CD4-positive, alpha-beta memory T cell (primary cell): ENCODE measurements around the gene GTF2H1. TPM values are rescaled to one million over a fixed set of nuclear protein-coding genes. Genes with fewer than 3 reads are reported as not detected.

Source experiments
- CTCF ChIA-PET: fragments of 350-600 bp; sonication (Branson Sonifier 250); formaldehyde crosslinking; loops from one replicate; lab custom pipeline; 2021; ENCODE audit warnings: inconsistent platforms; ENCODE audit not compliant: partially characterized antibody; lab: Charles Lee
- POLR2A ChIA-PET: fragments of 350-600 bp; sonication (Branson Sonifier 250); formaldehyde crosslinking; loops from one replicate; lab custom pipeline; 2021; ENCODE audit not compliant: partially characterized antibody; lab: Charles Lee
- DNase-seq, 5 donors: peaks; one replicate each; pipeline versions ENCODE4 v3.0.0 to v3.0.0-alpha.2; 2020 to 2022; ENCODE audit warnings: mixed read lengths in 1 of 5
- H3K27ac ChIP-seq: one replicate; pipeline ENCODE4 v1.7.0; 2013; ENCODE audit warnings: low read depth, low read length
- H3K27me3 ChIP-seq: 2 replicates; pipeline ENCODE4 v1.7.0; 2013; ENCODE audit warnings: mild to moderate bottlenecking, low read length, moderate library complexity; ENCODE audit not compliant: insufficient read depth
- H3K36me3 ChIP-seq: 2 replicates; pipeline ENCODE4 v1.7.0; 2013; ENCODE audit warnings: mild to moderate bottlenecking, low read length, moderate library complexity; ENCODE audit not compliant: insufficient read depth
- H3K4me1 ChIP-seq: 2 replicates; pipeline ENCODE4 v1.7.0; 2013; ENCODE audit warnings: mild to moderate bottlenecking, low read length, moderate library complexity; ENCODE audit not compliant: insufficient read depth
- H3K4me3 ChIP-seq, 2 donors: one replicate each; pipeline ENCODE4 v1.7.0; 2013; ENCODE audit warnings: low read length in 2 of 2, mild to moderate bottlenecking in 1 of 2
- H3K9me3 ChIP-seq, 2 donors: one replicate each; pipeline ENCODE4 v1.7.0; 2013; ENCODE audit warnings: low read length in 2 of 2, control low read depth in 1 of 2; ENCODE audit not compliant: control insufficient read depth in 1 of 2
- H3K27ac Mint-ChIP-seq, 7 donors: one replicate each; pipeline ENCODE4 v1.8.0; 2020 to 2021; ENCODE audit warnings: mixed read lengths in 7 of 7, mild to moderate bottlenecking in 6 of 7, inconsistent platforms in 3 of 7, moderate library complexity in 3 of 7
- H3K27me3 Mint-ChIP-seq, 2 donors: one replicate each; pipeline ENCODE4 v1.8.0; 2020 to 2021; ENCODE audit warnings: mixed read lengths in 2 of 2
- H3K36me3 Mint-ChIP-seq, 2 donors: one replicate each; pipeline ENCODE4 v1.8.0; 2020 to 2021; ENCODE audit warnings: mixed read lengths in 2 of 2, inconsistent platforms in 1 of 2, mild to moderate bottlenecking in 1 of 2
- H3K4me1 Mint-ChIP-seq, 4 donors: one replicate each; pipeline ENCODE4 v1.8.0; 2020 to 2021; ENCODE audit warnings: mixed read lengths in 4 of 4, mild to moderate bottlenecking in 1 of 4
- H3K4me3 Mint-ChIP-seq, 8 donors: one replicate each; pipeline ENCODE4 v1.8.0; 2020 to 2021; ENCODE audit warnings: mixed read lengths in 8 of 8, mild to moderate bottlenecking in 7 of 8, moderate library complexity in 6 of 8, inconsistent platforms in 3 of 8
- H3K9me3 Mint-ChIP-seq, 8 donors: one replicate each; pipeline ENCODE4 v1.8.0; 2020 to 2021; ENCODE audit warnings: mixed read lengths in 8 of 8, mild to moderate bottlenecking in 5 of 8, inconsistent platforms in 3 of 8, moderate library complexity in 1 of 8
- intact Hi-C: fragments of 100-400 bp; cut with micrococcal nuclease; formaldehyde crosslinking; loops from one replicate; pipeline ENCODE4 v1.15.1; 2023
- polyA plus RNA-seq, 2 donors: library from polyadenylated mRNA; unstranded; fragments of 300-500 nt; fragmentation: Illumina TruSeq; gene quantifications; one replicate each; pipeline ENCODE4 v1.2.3, GENCODE V29; 2021
- total RNA-seq, 2 experiments: library from RNA; stranded (reverse); gene quantifications; one replicate each; pipeline ENCODE4 v1.2.3, GENCODE V29; 2021

GTF2H1 gene
- total and polyA plus RNA-seq, 4 experiments from 2014 or later = 31.8 to 61.6 (median 50.8) TPM

GRCh38 chr11:18324381-18324780 lies 2.0 kb downstream of the GTF2H1 start:
- Mint-ChIP-seq H3K9me3 (no peaks in the 10 kb centered on the region), H3K36me3 (peaks cover 11 to 39% of the 10 kb centered on the region in 2 donors), H3K4me1 (peaks cover 47 to 76% (median 64%) of the 10 kb centered on the region in 4 donors), H3K27me3 (no peaks in the 10 kb centered on the region), H3K4me3 (peak overlapping the region; percentile 96 to 99 (median 98)), H3K27ac (peak overlapping the region; percentile 57 to 100 (median 100))
- no peaks in the 10 kb centered on the region for H3K9me3 ChIP-seq
- H3K4me3 ChIP-seq = peak overlapping the region in 1 of 2 donors; percentile 20
- H3K36me3 ChIP-seq = peaks cover 4% of the 10 kb centered on the region
- no peak for DNase-seq
- peaks cover 68% of the 10 kb centered on the region for H3K4me1 ChIP-seq
- H3K27ac ChIP-seq = no peak overlapping the region
- ChIA-PET POLR2A (no interaction called here), CTCF (no interaction called here)
- intact Hi-C loops = loop anchor here (10.0 kb wide), 1 partner anchor 220 kb away; the partner anchor contains the start of gene SAAL1
- H3K27me3 ChIP-seq = no peaks in the 10 kb centered on the region

- peak overlapping the region; percentile 71 for H3K27ac ChIP-seq
- CTCF ChIA-PET = no interaction called here
Observed at GRCh38 chr11:18329196-18329870, 7.0 kb downstream of the GTF2H1 start.

GRCh38 chr11:18330921-18331320 lies 8.6 kb downstream of the GTF2H1 start:
- H3K27ac ChIP-seq = peak overlapping the region; percentile 71
- Mint-ChIP-seq H3K9me3 (no peaks in the 10 kb centered on the region), H3K27ac (peak overlapping the region; percentile 65 to 95 (median 86)), H3K4me1 (peaks cover 49 to 74% (median 64%) of the 10 kb centered on the region in 4 donors), H3K27me3 (no peaks in the 10 kb centered on the region), H3K36me3 (peaks cover 38 to 46% of the 10 kb centered on the region in 2 donors), H3K4me3 (peak overlapping the region; percentile 46 to 76 (median 68))
- intact Hi-C loops = loop anchor here (2.0 kb wide), 1 partner anchor 64 kb away; the partner anchor contains the start of gene LDHA
- H3K9me3 ChIP-seq = no peaks in the 10 kb centered on the region
- H3K36me3 ChIP-seq = peaks cover 25% of the 10 kb centered on the region
- H3K27me3 ChIP-seq = no peaks in the 10 kb centered on the region
- CTCF ChIA-PET = no interaction called here
- peak overlapping the region in 1 of 2 donors; percentile 1 for H3K4me3 ChIP-seq
- no peak for DNase-seq
- H3K4me1 ChIP-seq = peaks cover 73% of the 10 kb centered on the region
- POLR2A ChIA-PET = interaction anchor here (1.0 to 3.8 kb wide), 4 partner anchors 9 to 64 kb away, joined by 4 to 33 read pairs (median 12); partner anchors contain the start of genes GTF2H1, HPS5 and LDHA

More at GRCh38 chr11:18329196-18329870, 7.0 kb downstream of the GTF2H1 start:
- Mint-ChIP-seq H3K4me1 (peaks cover 55 to 76% (median 65%) of the 10 kb centered on the region in 4 donors), H3K27me3 (no peaks in the 10 kb centered on the region), H3K9me3 (no peaks in the 10 kb centered on the region), H3K4me3 (peak overlapping the region in 7 of 8 donors; percentile 4 to 71 (median 18)), H3K36me3 (peaks cover 26 to 44% of the 10 kb centered on the region in 2 donors), H3K27ac (peak overlapping the region; percentile 62 to 95 (median 83))
- intact Hi-C loops = loop anchor here (10.0 kb wide), 1 partner anchor 225 kb away; the partner anchor contains the start of gene SAAL1
- peaks cover 79% of the 10 kb centered on the region for H3K4me1 ChIP-seq
- no peak for DNase-seq
- H3K27me3 ChIP-seq = no peaks in the 10 kb centered on the region
- H3K9me3 ChIP-seq = no peaks in the 10 kb centered on the region
- peaks cover 13% of the 10 kb centered on the region for H3K36me3 ChIP-seq
- H3K4me3 ChIP-seq = no peak overlapping the region
- POLR2A ChIA-PET = no interaction called here

GRCh38 chr11:18332302-18332701 lies 9.9 kb downstream of the GTF2H1 start:
- H3K4me1 Mint-ChIP-seq = peaks cover 43 to 69% (median 60%) of the 10 kb centered on the region in 4 donors
- no peaks in the 10 kb centered on the region for H3K9me3 Mint-ChIP-seq
- CTCF ChIA-PET = interaction anchor here (0.5 kb wide), 1 partner anchor 61 kb away, joined by 4 read pairs; no protein-coding TSS in a partner anchor
- H3K4me3 Mint-ChIP-seq = peak overlapping the region; percentile 62 to 89 (median 79)
- POLR2A ChIA-PET = interaction anchor here (1.6 to 3.8 kb wide), 3 partner anchors 10 to 63 kb away, joined by 12 to 33 read pairs (median 12); partner anchors contain the start of genes GTF2H1, HPS5 and LDHA
- peak overlapping the region; percentile 92 to 95 (median 94) for H3K27ac Mint-ChIP-seq
- intact Hi-C loops = loop anchor here (1.0 kb wide), 1 partner anchor 10 kb away; the partner anchor contains the start of genes GTF2H1 and HPS5
- Histone ChIP-seq H3K4me3 (peak overlapping the region; percentile 11 to 19), H3K27ac (peak overlapping the region; percentile 71), H3K36me3 (peaks cover 31% of the 10 kb centered on the region), H3K4me1 (peaks cover 69% of the 10 kb centered on the region), H3K9me3 (no peaks in the 10 kb centered on the region), H3K27me3 (no peaks in the 10 kb centered on the region)
- peak; percentile 45 to 82 (median 57) for DNase-seq
- H3K36me3 Mint-ChIP-seq = peaks cover 35 to 47% of the 10 kb centered on the region in 2 donors
- no peaks in the 10 kb centered on the region for H3K27me3 Mint-ChIP-seq

- peak; percentile 44 to 70 (median 48) for DNase-seq
- CTCF ChIA-PET = no interaction called here
- Histone ChIP-seq H3K27me3 (no peaks in the 10 kb centered on the region), H3K4me3 (no peak overlapping the region), H3K4me1 (peaks cover 65% of the 10 kb centered on the region), H3K36me3 (peaks cover 32% of the 10 kb centered on the region), H3K27ac (peak overlapping the region; percentile 48), H3K9me3 (no peaks in the 10 kb centered on the region)
- Mint-ChIP-seq H3K4me3 (peak overlapping the region; percentile 57 to 89 (median 76)), H3K4me1 (peaks cover 43 to 69% (median 60%) of the 10 kb centered on the region in 4 donors), H3K36me3 (peaks cover 37 to 49% of the 10 kb centered on the region in 2 donors), H3K27ac (peak overlapping the region; percentile 92 to 96 (median 94)), H3K9me3 (no peaks in the 10 kb centered on the region), H3K27me3 (no peaks in the 10 kb centered on the region)
- POLR2A ChIA-PET = interaction anchor here (1.6 to 3.8 kb wide), 3 partner anchors 11 to 62 kb away, joined by 12 to 33 read pairs (median 12); partner anchors contain the start of genes GTF2H1, HPS5 and LDHA
- intact Hi-C loops = loop anchor here (1.0 kb wide), 1 partner anchor 11 kb away; the partner anchor contains the start of genes GTF2H1 and HPS5
Observed at GRCh38 chr11:18332891-18333290, 10.5 kb downstream of the GTF2H1 start.

- Histone ChIP-seq H3K36me3 (peaks cover 42% of the 10 kb centered on the region), H3K4me3 (no peak overlapping the region), H3K27ac (no peak overlapping the region), H3K4me1 (no peaks in the 10 kb centered on the region), H3K9me3 (no peaks in the 10 kb centered on the region), H3K27me3 (no peaks in the 10 kb centered on the region)
- no peak for DNase-seq
- ChIA-PET POLR2A (interaction anchor here (1.1 to 1.9 kb wide), 3 partner anchors 47 to 179 kb away, joined by 3 to 4 read pairs (median 4); partner anchors contain the start of genes LDHA and TSG101), CTCF (interaction anchor here (0.9 to 1.5 kb wide), 2 partner anchors 11 to 14 kb away, joined by 3 read pairs; no protein-coding TSS in a partner anchor)
- Mint-ChIP-seq H3K9me3 (no peaks in the 10 kb centered on the region), H3K27ac (peak overlapping the region in 2 of 7 donors; percentile 29 to 32), H3K4me1 (peaks cover 0 to 6% (median 3%) of the 10 kb centered on the region in 4 donors), H3K36me3 (peaks cover 35 to 58% of the 10 kb centered on the region in 2 donors), H3K4me3 (no peak overlapping the region), H3K27me3 (no peaks in the 10 kb centered on the region)
- intact Hi-C loops = no loop called here
Observed at GRCh38 chr11:18347471-18348125, 25.2 kb downstream of the GTF2H1 start.
